ENCODE results near the gene S100B.

The S100B gene

GRCh38 chr21:46560568-46561444 lies 44.1 kb downstream of the S100B start:
- no peak for DNase-seq (ENCODE audit: low read depth)
- H3K4me3 ChIP-seq (ENCODE audit: low read length), result no peak overlapping the region
- no peak for TF ChIP-seq CTCF (conservative IDR thresholded peaks at IDR 0.05; ENCODE audit: low read depth, low read length)

GRCh38 chr21:46559291-46559983 lies 45.4 kb downstream of the S100B start:
- TF ChIP-seq CTCF (conservative IDR thresholded peaks at IDR 0.05; ENCODE audit: low read depth, low read length), result no peak
- H3K4me3 ChIP-seq (ENCODE audit: low read length), result no peak overlapping the region
- DNase-seq (ENCODE audit: low read depth), result no peak

GRCh38 chr21:46557919-46558392 lies 46.9 kb downstream of the S100B start:
- DNase-seq (ENCODE audit: low read depth), result no peak
- TF ChIP-seq CTCF (conservative IDR thresholded peaks at IDR 0.05; ENCODE audit: low read depth, low read length), result no peak
- no peak overlapping the region for H3K4me3 ChIP-seq (ENCODE audit: low read length)

- TF ChIP-seq CTCF (conservative IDR thresholded peaks at IDR 0.05; ENCODE audit: low read depth, low read length), result no peak
- DNase-seq (ENCODE audit: low read depth), result no peak
- no peak overlapping the region for H3K4me3 ChIP-seq (ENCODE audit: low read length)
Observed at GRCh38 chr21:46557469-46557868, 47.4 kb downstream of the S100B start.

- H3K4me3 ChIP-seq (ENCODE audit: low read length), result no peak overlapping the region
- TF ChIP-seq CTCF (conservative IDR thresholded peaks at IDR 0.05; ENCODE audit: low read depth, low read length), result no peak
- DNase-seq (ENCODE audit: low read depth), result no peak
Observed at GRCh38 chr21:46556802-46557201, 48.1 kb downstream of the S100B start.

GRCh38 chr21:46555678-46556077 lies 49.2 kb downstream of the S100B start:
- no peak overlapping the region for H3K4me3 ChIP-seq (ENCODE audit: low read length)
- no peak for TF ChIP-seq CTCF (conservative IDR thresholded peaks at IDR 0.05; ENCODE audit: low read depth, low read length)
- no peak for DNase-seq (ENCODE audit: low read depth)
